HG03025 (cell line): Measurements from ENCODE around the gene BRPF3.

Source experiments
- ATAC-seq: cut with Tn5 transposase; IDR thresholded peaks from one replicate; pipeline ENCODE4 v1.9.1; 2021; ENCODE audit warnings: mild to moderate bottlenecking, moderate library complexity; ENCODE audit not compliant: unreplicated experiment, low FRiP score

BRPF3 gene

DNA sequence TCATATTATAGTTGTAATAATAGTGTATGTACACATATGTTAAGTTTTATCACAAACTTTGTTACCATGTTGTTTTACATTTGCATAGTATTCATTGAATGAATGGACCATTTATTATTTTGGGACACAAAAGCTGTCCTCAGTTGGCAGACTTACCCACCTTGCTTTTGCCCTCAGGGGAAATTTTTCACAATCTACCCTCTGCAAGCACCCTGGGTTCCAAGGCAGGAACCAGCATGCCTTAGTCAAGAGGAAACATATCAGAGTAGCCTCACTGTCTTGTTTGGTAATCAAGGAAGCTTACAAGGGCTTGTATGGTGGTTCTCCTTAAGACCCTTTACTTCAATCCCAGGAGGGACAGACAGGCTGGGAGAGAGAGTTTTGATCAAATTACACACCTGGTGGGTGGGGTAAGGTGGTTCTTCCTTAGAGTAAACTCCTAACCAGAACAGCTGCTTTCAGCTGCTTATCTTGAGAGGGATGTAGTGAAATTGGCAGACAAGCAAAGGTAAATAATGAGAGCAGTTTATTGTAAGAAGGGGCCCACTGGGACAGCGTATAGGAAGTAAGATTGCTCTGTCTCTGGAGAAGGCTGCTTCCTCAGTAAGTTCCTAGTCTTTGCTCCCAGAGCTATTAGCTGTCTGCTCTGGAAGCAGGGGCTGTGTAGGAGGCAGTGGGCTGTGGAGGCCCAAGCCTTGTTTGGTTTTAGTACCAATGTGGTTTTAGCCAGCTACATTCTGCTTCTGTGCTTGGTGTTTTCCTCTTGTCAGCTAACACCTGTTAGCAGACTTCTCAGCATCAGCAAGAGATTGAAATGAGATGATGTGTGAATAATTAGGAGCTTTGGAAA lies 31.1 kb downstream of the BRPF3 start:
- ATAC-seq: no peak

GRCh38 chr6:36229223-36229622 lies 32.7 kb downstream of the BRPF3 start:
- ATAC-seq: no peak

GRCh38 chr6:36230371-36230770 lies 33.8 kb downstream of the BRPF3 start:
- ATAC-seq: no peak

DNA sequence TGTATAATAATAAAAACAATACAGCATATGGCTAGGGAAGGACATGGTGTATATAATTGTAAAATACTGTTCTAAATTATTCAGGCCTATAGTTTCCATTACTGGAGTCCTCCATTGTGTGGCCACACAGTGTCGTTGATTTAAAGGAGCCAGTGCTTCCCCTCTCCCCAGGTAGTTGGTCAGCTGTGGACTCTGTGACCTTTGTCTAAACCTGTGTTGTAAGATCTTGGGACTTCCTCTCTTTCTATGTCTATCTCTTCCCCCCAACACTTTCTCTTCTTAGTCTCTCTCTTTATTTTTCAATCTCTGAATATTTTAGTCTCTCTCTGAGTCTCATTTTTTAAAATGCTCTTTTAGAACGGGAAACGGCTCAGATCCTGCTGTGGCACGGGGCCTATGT lies 35.6 kb downstream of the BRPF3 start:
- ATAC-seq: no peak

DNA sequence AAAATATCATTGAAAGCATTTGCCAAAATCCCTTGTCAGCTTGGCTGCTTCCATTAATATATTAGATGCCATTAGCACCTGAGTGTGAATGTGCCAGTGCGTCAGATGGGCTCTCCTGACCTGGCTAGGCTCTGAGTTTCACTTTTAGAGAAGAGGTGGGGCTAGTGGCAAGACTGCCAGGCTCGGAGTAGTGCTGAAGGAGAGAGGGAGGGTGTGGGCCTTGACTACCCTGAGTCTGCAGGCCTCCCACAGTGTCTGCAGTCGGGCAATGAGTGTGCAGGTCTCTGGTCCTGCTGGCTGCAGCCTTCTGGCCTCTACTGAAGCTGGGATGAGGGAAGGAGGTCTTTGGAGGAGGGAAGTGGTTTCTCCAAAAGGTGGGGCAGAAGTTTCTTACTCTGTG lies 38.8 kb downstream of the BRPF3 start:
- no peak for ATAC-seq

DNA sequence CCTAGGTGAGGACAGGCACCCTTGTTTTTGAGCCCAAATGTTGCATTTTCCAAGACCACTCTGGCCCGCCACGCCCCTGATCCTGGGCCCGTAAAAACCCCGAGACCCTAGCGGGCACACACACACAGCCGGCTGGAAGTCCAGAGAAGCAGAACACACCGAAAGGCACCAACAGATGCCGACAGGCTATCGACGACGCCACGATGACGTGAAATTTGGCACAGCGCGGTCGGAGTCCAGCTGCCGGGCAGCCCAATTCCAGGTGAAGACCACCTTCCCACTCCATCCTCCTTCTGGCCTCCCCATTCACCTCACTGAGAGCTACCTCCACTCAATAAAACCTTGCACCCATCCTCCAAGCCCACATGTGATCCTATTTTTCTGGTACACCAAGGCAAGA lies 39.3 kb downstream of the BRPF3 start:
- ATAC-seq: no peak

DNA sequence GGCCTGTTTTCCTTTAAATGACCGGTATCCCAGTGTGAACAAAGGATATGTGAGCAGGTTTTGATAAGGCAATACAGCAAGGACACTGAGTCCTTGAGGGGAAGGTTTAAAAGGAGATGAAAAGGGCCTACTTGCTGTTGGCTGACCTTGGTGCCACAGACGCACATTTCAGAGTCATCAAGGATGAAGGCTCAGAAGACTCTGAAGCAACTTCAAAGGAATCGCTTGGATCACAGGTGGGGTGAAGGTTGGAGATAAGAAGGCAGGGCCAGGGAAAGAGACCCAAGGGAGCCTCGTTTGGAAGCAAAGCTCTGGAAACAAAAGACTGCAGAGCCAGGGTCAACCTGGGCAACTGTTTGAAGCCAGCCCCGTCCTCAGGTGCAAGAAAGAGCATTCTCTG lies 43.2 kb downstream of the BRPF3 start:
- no peak for ATAC-seq

- ATAC-seq: peak; percentile 72
Observed at GRCh38 chr6:36241728-36242127, 45.2 kb downstream of the BRPF3 start.

- no peak for ATAC-seq
Observed at GRCh38 chr6:36242161-36242560, 45.6 kb downstream of the BRPF3 start.

DNA sequence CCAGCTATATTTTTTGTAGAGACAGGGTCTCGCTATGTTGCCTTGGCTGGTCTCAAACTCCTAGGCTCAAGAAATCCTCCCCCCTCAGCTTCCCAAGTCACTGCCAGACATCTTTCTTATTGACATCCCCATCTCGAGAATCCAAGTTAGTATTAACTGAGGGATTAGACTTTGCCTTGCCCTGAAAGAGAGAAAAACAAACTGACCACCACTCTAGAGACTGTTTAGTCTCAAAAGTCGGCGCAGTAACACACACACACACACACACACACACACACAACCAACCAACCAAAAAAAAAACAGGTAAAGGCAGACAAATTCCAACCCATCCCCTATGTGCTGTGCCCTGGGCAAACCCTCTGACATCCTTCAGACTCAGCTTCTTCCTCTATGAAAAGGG lies 46.1 kb downstream of the BRPF3 start:
- ATAC-seq: no peak

DNA sequence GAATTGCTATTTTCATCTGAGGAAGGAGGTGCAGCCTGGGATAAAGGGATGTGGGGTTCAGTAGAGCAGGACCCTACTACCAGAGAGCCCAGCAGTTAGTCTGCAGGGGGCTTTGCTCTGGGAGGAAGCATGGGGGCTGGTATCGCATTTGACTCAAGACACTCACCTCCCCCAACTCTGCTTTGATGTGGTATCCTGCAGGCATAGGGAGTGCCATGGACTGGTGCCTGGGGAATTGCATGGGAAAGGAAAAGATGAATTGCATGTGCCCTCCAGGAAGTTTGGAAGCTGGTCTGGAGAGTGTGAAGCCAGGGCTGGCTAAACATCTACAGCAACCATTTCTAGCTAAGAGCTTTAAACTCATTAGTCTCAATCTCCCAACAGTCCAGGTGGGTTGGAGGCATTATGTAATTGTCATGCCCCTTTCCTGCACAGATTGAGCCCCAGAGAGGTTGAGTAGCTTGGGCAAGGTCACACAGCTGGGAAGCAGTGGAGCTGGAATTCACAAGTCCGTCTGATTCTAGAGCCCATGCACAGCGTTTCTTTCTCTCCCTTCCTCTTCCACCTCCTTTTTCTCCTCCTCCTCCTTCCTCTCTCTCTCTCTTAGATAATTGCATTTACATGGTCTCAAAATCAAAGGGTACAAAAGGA lies 47.1 kb downstream of the BRPF3 start:
- no peak for ATAC-seq

GRCh38 chr6:36244641-36245280 lies 48.2 kb downstream of the BRPF3 start:
- ATAC-seq: no peak

DNA sequence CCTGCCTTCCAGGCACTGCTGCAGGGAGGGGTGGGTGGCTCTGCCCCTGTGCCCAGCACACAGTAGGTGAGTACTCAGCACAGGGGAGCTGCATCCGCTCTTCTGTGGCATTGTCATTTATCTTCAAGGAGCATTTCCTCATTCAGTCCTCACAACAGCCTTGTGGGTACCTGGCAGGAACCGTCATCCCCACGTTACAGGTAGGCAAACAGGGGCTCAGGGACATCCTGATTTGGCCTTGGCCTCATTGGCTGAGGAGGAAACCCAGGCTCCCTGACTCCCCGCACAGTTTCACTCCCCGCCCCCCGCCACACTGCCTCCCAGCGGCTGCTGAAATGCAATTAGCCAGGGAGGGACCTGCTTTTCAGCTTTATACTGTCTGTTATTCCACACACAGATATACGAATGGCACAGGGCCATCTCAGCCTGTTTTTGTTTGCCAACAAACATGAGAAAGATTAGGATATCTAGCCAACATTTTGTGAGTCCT lies 49.1 kb downstream of the BRPF3 start:
- no peak for ATAC-seq

DNA sequence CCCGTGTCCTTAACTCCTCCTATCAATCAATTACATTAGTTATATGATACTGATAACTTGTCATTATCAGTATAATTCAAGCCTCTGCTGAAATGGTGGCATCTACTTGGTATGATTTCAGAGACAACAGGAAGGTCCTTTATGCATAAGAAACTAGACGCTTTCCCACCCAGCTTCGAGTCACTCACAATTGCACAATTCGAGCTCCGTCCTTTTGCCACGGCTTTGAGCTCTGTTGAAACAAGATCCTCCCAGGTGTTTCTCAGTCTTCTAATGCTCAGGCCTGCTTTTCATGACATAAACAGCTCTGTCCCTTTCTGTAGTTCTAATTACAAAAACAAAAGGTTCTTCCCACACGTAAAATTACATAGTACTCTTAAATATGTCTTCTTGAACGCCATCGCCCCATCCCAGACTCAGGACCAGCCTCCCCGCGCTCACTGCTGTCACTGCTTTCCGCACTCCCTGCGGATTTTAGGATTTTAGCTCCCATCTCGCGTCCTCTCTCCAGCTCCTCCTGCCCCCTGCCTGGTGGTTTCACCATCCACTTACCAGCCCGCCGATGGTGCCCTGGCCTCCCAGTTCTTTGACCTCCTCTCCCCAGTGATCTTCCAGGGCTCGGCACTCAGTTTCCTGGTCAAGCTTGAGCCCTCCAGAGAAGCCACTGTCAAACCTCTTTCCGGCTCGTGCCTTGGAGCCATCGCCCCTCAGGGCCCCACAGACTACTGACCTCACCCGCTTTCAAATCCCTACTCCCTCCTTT lies 50.1 kb downstream of the BRPF3 start:
- no peak for ATAC-seq

DNA sequence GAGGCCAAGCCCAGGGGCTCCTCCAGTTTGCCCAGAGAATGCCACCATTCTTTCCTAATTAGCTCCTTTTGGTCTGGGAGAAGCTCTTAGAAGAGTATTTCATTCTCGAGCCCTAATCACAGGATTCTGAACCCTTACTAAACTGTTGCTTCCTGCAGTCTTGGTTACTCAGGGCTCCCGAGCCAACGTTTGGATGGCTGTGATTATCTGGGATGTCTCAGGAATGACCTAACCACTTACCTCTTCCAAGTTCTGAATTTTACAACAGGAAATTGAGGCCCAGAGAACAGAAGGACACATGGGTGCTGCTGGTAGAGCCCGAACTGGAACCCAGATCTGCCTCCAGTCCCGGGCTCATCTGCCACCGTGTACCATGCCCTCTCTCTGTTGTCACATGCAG lies 51.1 kb downstream of the BRPF3 start:
- ATAC-seq: no peak

GRCh38 chr6:36248980-36249379 lies 52.4 kb downstream of the BRPF3 start:
- ATAC-seq: no peak

GRCh38 chr6:36249536-36249935 lies 53.0 kb downstream of the BRPF3 start:
- no peak for ATAC-seq

GRCh38 chr6:36252005-36252404 lies 55.5 kb downstream of the BRPF3 start:
- no peak for ATAC-seq

GRCh38 chr6:36263390-36264000 lies 67.0 kb downstream of the BRPF3 start:
- no peak for ATAC-seq

- ATAC-seq: no peak
Observed at GRCh38 chr6:36265744-36266143, 69.2 kb downstream of the BRPF3 start.
